ENCODE results near the gene CUX1.

- TF ChIP-seq EGR1 (IDR thresholded peaks at IDR 0.05) (no peak), REST (IDR thresholded peaks at IDR 0.05; ENCODE audit: low read depth) (no peak), CEBPB (IDR thresholded peaks at IDR 0.05) (no peak), TAF1 (IDR thresholded peaks at IDR 0.05; ENCODE audit: low read depth) (no peak)
Observed at GRCh38 chr7:102039706-102040105, 222.3 kb downstream of the CUX1 start.
